CD4-positive, alpha-beta T cell (primary cell): ENCODE measurements around the gene NR2C2AP. TPM values are rescaled to one million over a fixed set of nuclear protein-coding genes. Genes with fewer than 3 reads are reported as not detected.

Source experiments
- ATAC-seq: fragments of 200-7000 bp; cut with Tn5 transposase; one replicate; pipeline ENCODE4 v1.10.0; 2022; ENCODE audit warnings: mild to moderate bottlenecking; ENCODE audit not compliant: poor library complexity
- CTCF ChIA-PET: fragments of 350-600 bp; sonication (Branson Sonifier 250); formaldehyde crosslinking; loops from one replicate; lab custom pipeline; 2021; ENCODE audit warnings: antibody characterized with exemption, inconsistent platforms; lab: Charles Lee
- POLR2A ChIA-PET: fragments of 350-600 bp; sonication (Branson Sonifier 250); formaldehyde crosslinking; loops from one replicate; lab custom pipeline; 2021; ENCODE audit warnings: antibody characterized with exemption, inconsistent platforms; lab: Charles Lee
- DNase-seq, 14 experiments: peaks; one replicate each; pipeline ENCODE4 v3.0.0-alpha.2; 2013 to 2020; ENCODE audit warnings: mixed read lengths in 2 of 14
- H3K27ac ChIP-seq, 2 donors: one replicate each; pipeline versions ENCODE4 v1.5.1 to v1.7.0; 2013; ENCODE audit warnings: low read length in 2 of 2, low read depth in 1 of 2, mild to moderate bottlenecking in 1 of 2
- H3K27me3 ChIP-seq, 2 experiments: 1 replicate in 1 of 2; 2 replicates in 1 of 2; pipeline versions ENCODE4 v1.6.1 to v1.7.0; 2013; ENCODE audit warnings: low read length in 2 of 2, control low read depth in 1 of 2, mild to moderate bottlenecking in 1 of 2, moderate library complexity in 1 of 2; ENCODE audit not compliant: insufficient read depth in 2 of 2, control insufficient read depth in 1 of 2
- H3K36me3 ChIP-seq: one replicate; pipeline ENCODE4 v1.6.1; 2013; ENCODE audit warnings: low read length, control low read depth; ENCODE audit not compliant: insufficient read depth
- H3K4me1 ChIP-seq: one replicate; pipeline ENCODE4 v1.6.1; 2013; ENCODE audit warnings: low read length, control low read depth; ENCODE audit not compliant: insufficient read depth
- H3K4me3 ChIP-seq: one replicate; pipeline ENCODE4 v1.5.1; 2013; ENCODE audit warnings: mild to moderate bottlenecking, low read length, moderate library complexity
- H3K9me3 ChIP-seq, 2 experiments: 1 replicate in 1 of 2; 2 replicates in 1 of 2; pipeline versions ENCODE4 v1.6.1 to v1.7.0; 2013; ENCODE audit warnings: low read length in 2 of 2, mild to moderate bottlenecking in 2 of 2, control low read depth in 1 of 2, moderate library complexity in 1 of 2; ENCODE audit not compliant: control insufficient read depth in 1 of 2, insufficient read depth in 1 of 2
- H3K27ac Mint-ChIP-seq: one replicate; pipeline ENCODE4 v1.8.0; 2020; ENCODE audit warnings: mixed read lengths
- H3K27me3 Mint-ChIP-seq: one replicate; pipeline ENCODE4 v1.8.0; 2021; ENCODE audit warnings: mixed read lengths
- H3K36me3 Mint-ChIP-seq: one replicate; pipeline ENCODE4 v1.8.0; 2021; ENCODE audit warnings: low read depth, mixed read lengths
- H3K4me1 Mint-ChIP-seq: one replicate; pipeline ENCODE4 v1.8.0; 2021; ENCODE audit warnings: low read depth, mixed read lengths
- H3K4me3 Mint-ChIP-seq: one replicate; pipeline ENCODE4 v1.8.0; 2020; ENCODE audit warnings: mild to moderate bottlenecking, mixed read lengths
- H3K9me3 Mint-ChIP-seq: one replicate; pipeline ENCODE4 v1.8.0; 2020; ENCODE audit warnings: mixed read lengths
- intact Hi-C, 2 experiments: fragments of 100-400 bp; cut with DNase I in 1 of 2; cut with micrococcal nuclease in 1 of 2; formaldehyde crosslinking; loops; one replicate each; pipeline versions ENCODE4 v1.15.1 to v1.9.0; 2023 to 2025; cut with DNase I, micrococcal nuclease
- total RNA-seq, 174 experiments: library from RNA in 2 of 174; stranded (reverse) in 2 of 174; gene quantifications; one replicate each; pipeline ENCODE4 v1.2.3 and lab custom pipeline; 2021 to 2026
- TF ChIP-seq, protein P1 (sequence below): fragments of 200-600 bp; IDR thresholded peaks from one replicate; pipeline ENCODE4 v1.8.0; 2022; ENCODE audit warnings: antibody characterized with exemption, mild to moderate bottlenecking

The NR2C2AP gene
- total RNA-seq, 2 experiments from 2014 or later, result 10.5 to 11.5 TPM

- Histone ChIP-seq H3K4me3 (no peak overlapping the region), H3K4me1 (peaks cover 8% of the 10 kb centered on the region), H3K27me3 (peaks cover 0 to 7% of the 10 kb centered on the region in 2 experiments), H3K27ac (no peak overlapping the region), H3K36me3 (no peaks in the 10 kb centered on the region), H3K9me3 (peaks cover 6 to 14% of the 10 kb centered on the region in 2 experiments)
- ATAC-seq (no peak), DNase-seq (no peak)
- H3K9me3 Mint-ChIP-seq, result no peaks in the 10 kb centered on the region
- H3K27ac Mint-ChIP-seq, result no peak overlapping the region
- TF ChIP-seq, protein P1, sequence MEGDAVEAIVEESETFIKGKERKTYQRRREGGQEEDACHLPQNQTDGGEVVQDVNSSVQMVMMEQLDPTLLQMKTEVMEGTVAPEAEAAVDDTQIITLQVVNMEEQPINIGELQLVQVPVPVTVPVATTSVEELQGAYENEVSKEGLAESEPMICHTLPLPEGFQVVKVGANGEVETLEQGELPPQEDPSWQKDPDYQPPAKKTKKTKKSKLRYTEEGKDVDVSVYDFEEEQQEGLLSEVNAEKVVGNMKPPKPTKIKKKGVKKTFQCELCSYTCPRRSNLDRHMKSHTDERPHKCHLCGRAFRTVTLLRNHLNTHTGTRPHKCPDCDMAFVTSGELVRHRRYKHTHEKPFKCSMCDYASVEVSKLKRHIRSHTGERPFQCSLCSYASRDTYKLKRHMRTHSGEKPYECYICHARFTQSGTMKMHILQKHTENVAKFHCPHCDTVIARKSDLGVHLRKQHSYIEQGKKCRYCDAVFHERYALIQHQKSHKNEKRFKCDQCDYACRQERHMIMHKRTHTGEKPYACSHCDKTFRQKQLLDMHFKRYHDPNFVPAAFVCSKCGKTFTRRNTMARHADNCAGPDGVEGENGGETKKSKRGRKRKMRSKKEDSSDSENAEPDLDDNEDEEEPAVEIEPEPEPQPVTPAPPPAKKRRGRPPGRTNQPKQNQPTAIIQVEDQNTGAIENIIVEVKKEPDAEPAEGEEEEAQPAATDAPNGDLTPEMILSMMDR, result no peak
- ChIA-PET POLR2A (no interaction called here), CTCF (no interaction called here)
- intact Hi-C loops, result no loop called here
- H3K27me3 Mint-ChIP-seq, result peaks cover 19% of the 10 kb centered on the region
- no peak overlapping the region for H3K4me3 Mint-ChIP-seq
- no peaks in the 10 kb centered on the region for H3K36me3 Mint-ChIP-seq
- no peaks in the 10 kb centered on the region for H3K4me1 Mint-ChIP-seq
Measured at GRCh38 chr19:19229701-19230100, 26.5 kb upstream of the NR2C2AP start.

- no peak overlapping the region for H3K4me3 Mint-ChIP-seq
- Histone ChIP-seq H3K27ac (no peak overlapping the region), H3K36me3 (no peaks in the 10 kb centered on the region), H3K4me1 (peaks cover 11% of the 10 kb centered on the region), H3K4me3 (no peak overlapping the region), H3K27me3 (peaks cover 7 to 9% of the 10 kb centered on the region in 2 experiments), H3K9me3 (peaks cover 0 to 4% of the 10 kb centered on the region in 2 experiments)
- no peak for ATAC-seq
- no peak for DNase-seq
- H3K9me3 Mint-ChIP-seq, result no peaks in the 10 kb centered on the region
- POLR2A ChIA-PET, result no interaction called here
- TF ChIP-seq, protein P1, result no peak
- H3K27me3 Mint-ChIP-seq, result peaks cover 22% of the 10 kb centered on the region
- H3K27ac Mint-ChIP-seq, result no peak overlapping the region
- no peaks in the 10 kb centered on the region for H3K36me3 Mint-ChIP-seq
- CTCF ChIA-PET, result no interaction called here
- intact Hi-C loops, result no loop called here
- no peaks in the 10 kb centered on the region for H3K4me1 Mint-ChIP-seq
Measured at GRCh38 chr19:19227217-19227616, 24.0 kb upstream of the NR2C2AP start.

- peaks cover 22% of the 10 kb centered on the region for H3K27me3 Mint-ChIP-seq
- intact Hi-C loops, result no loop called here
- peaks cover 0 to 4% of the 10 kb centered on the region in 2 experiments for H3K9me3 ChIP-seq
- H3K36me3 Mint-ChIP-seq, result no peaks in the 10 kb centered on the region
- ChIA-PET CTCF (no interaction called here), POLR2A (no interaction called here)
- peaks cover 7 to 9% of the 10 kb centered on the region in 2 experiments for H3K27me3 ChIP-seq
- ATAC-seq, result no peak
- H3K4me3 Mint-ChIP-seq, result no peak overlapping the region
- H3K9me3 Mint-ChIP-seq, result no peaks in the 10 kb centered on the region
- no peak overlapping the region for H3K4me3 ChIP-seq
- TF ChIP-seq, protein P1, result no peak
- H3K27ac Mint-ChIP-seq, result no peak overlapping the region
- no peak for DNase-seq
- no peaks in the 10 kb centered on the region for H3K4me1 Mint-ChIP-seq
- H3K36me3 ChIP-seq, result no peaks in the 10 kb centered on the region
- no peak overlapping the region for H3K27ac ChIP-seq
- H3K4me1 ChIP-seq, result peaks cover 11% of the 10 kb centered on the region
Measured at GRCh38 chr19:19226663-19227062, 23.4 kb upstream of the NR2C2AP start.
